Mesendoderm (in vitro differentiated cells): ENCODE measurements around the gene CYP27C1.
A peak's percentile ranks its signal among the peaks of the same experiment; 100 is the strongest.
"Not testable (repeated sequence)": the region's sequence is repeated elsewhere in the genome, so short reads cannot be mapped to it uniquely, and the experiment has no call there.

ENCODE experiments used
- DNase-seq: peaks from one replicate; pipeline ENCODE4 v3.0.0; 2013
- H2AK5ac ChIP-seq: 2 replicates; pipeline ENCODE4 v1.6.1; 2013; ENCODE audit warnings: low read length, inconsistent platforms
- H2BK120ac ChIP-seq: 2 replicates; pipeline ENCODE4 v1.6.1; 2013; ENCODE audit warnings: low read depth, mild to moderate bottlenecking, low read length, moderate library complexity, mixed read lengths
- H2BK15ac ChIP-seq: replicated peaks from 2 replicates; pipeline ENCODE4 v1.6.1; 2013; ENCODE audit warnings: low read depth, mild to moderate bottlenecking, moderate library complexity
- H2BK5ac ChIP-seq: 2 replicates; pipeline ENCODE4 v1.6.1; 2013; ENCODE audit warnings: low read length, inconsistent platforms
- H3K18ac ChIP-seq: 2 replicates; pipeline ENCODE4 v1.6.1; 2013; ENCODE audit warnings: mild to moderate bottlenecking, low read length, mixed read lengths
- H3K23ac ChIP-seq: one replicate; pipeline ENCODE4 v1.6.1; 2013; ENCODE audit warnings: low read length
- H3K27ac ChIP-seq: 2 replicates; pipeline ENCODE4 v1.5.1; 2013; ENCODE audit warnings: low read depth, mild to moderate bottlenecking, inconsistent platforms, low read length, moderate library complexity
- H3K27me3 ChIP-seq: 2 replicates; pipeline ENCODE4 v1.6.1; 2013; ENCODE audit warnings: low read length, control low read depth, mild to moderate bottlenecking, inconsistent platforms; ENCODE audit not compliant: insufficient read depth, poor library complexity
- H3K36me3 ChIP-seq: 2 replicates; pipeline ENCODE4 v1.6.1; 2013; ENCODE audit warnings: low read length, inconsistent platforms; ENCODE audit not compliant: control insufficient read depth, insufficient read depth
- H3K4ac ChIP-seq: one replicate; pipeline ENCODE4 v1.6.1; 2013; ENCODE audit warnings: low read depth, mild to moderate bottlenecking, low read length, moderate library complexity
- H3K4me1 ChIP-seq: 2 replicates; pipeline ENCODE4 v1.6.1; 2013; ENCODE audit warnings: low read depth, low read length, inconsistent platforms; ENCODE audit not compliant: control insufficient read depth
- H3K4me2 ChIP-seq: 2 replicates; pipeline ENCODE4 v1.6.1; 2013; ENCODE audit warnings: low read length
- H3K4me3 ChIP-seq: 2 replicates; pipeline ENCODE4 v1.5.1; 2013; ENCODE audit warnings: mild to moderate bottlenecking, low read length
- H3K56ac ChIP-seq: one replicate; pipeline ENCODE4 v1.6.1; 2013; ENCODE audit warnings: low read length
- H3K79me1 ChIP-seq: 2 replicates; pipeline ENCODE4 v1.6.1; 2013; ENCODE audit warnings: low read length, inconsistent platforms
- H3K79me2 ChIP-seq: 2 replicates; pipeline ENCODE4 v1.6.1; 2013; ENCODE audit warnings: mild to moderate bottlenecking, low read length; ENCODE audit not compliant: control insufficient read depth, insufficient read depth
- H3K9ac ChIP-seq: 2 replicates; pipeline ENCODE4 v1.6.1; 2013; ENCODE audit warnings: low read length, inconsistent platforms
- H4K5ac ChIP-seq: one replicate; pipeline ENCODE4 v1.6.1; 2013; ENCODE audit warnings: low read length
- H4K8ac ChIP-seq: one replicate; pipeline ENCODE4 v1.6.1; 2013; ENCODE audit warnings: low read depth, mild to moderate bottlenecking, control low read depth, low read length, moderate library complexity
- WGBS: extraction: QIAGEN DNeasy Blood & Tissue Kit; methylation state at CpG from one replicate; pipeline ENCODE4 v1.1.7; 2013; ENCODE audit warnings: low lambda C conversion rate, missing lambda C conversion rate; ENCODE audit not compliant: insufficient coverage; ENCODE audit errors: extremely low coverage; 5-methylcytosine and 5-hydroxymethylcytosine counted together

CYP27C1 gene

GRCh38 chr2:127227264-127227660 is 7.2 kb upstream of the CYP27C1 start:
- not testable (repeated sequence) for H2AK5ac ChIP-seq, H3K18ac ChIP-seq, H3K27ac ChIP-seq, H3K4me1 ChIP-seq, H4K5ac ChIP-seq, H3K4me2 ChIP-seq, H3K4ac ChIP-seq, H3K79me1 ChIP-seq, H4K8ac ChIP-seq, H3K27me3 ChIP-seq, H3K9ac ChIP-seq, H2BK15ac ChIP-seq, H3K23ac ChIP-seq, DNase-seq, H2BK120ac ChIP-seq, H3K79me2 ChIP-seq, H3K36me3 ChIP-seq, H3K56ac ChIP-seq, H2BK5ac ChIP-seq, H3K4me3 ChIP-seq
- WGBS, result no CpG with 5 or more reads among the region's 5 CpGs

DNA sequence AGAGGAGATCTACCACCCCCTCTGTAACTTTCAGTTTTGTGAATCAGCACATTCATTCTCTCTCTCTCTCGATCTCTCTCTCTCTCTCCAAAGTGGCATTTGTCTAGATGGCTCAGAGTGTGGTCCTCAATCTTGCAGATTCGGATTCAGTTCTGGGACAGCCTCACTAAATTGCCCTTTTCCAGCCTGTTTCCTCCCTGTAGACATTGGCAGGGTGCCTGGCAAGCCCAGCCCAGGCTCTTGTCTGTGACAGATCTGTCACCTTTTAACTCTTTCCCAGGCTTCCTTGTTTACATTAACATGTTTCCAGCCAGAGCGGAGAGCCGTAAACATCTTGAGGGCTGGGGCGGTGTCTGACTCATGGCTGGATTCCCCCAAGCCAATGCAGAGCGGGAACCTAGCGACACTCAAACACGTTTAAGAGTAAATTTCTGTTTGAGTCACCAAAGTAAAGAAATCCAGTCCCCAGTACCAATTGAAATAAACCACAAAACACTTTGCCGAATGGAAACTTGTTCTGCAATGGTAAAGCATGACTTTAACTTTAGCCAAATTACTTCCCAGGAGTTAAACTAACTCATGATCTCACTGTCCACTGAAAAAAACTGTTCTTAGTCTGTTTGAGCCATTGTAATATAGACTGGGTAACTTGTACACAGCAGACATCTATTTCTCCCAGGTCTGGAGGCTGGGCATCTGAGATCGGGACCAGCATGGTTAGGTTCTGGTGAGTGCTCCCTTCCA is 6.6 kb upstream of the CYP27C1 start:
- Histone ChIP-seq H3K9ac (no peak overlapping the region), H3K4ac (no peak overlapping the region), H3K56ac (no peak overlapping the region), H3K79me2 (no peaks in the 10 kb centered on the region), H2AK5ac (no peak overlapping the region), H3K23ac (no peak overlapping the region), H3K36me3 (no peaks in the 10 kb centered on the region), H2BK5ac (no peak overlapping the region), H3K27ac (no peak overlapping the region), H2BK120ac (no peak overlapping the region), H3K4me3 (no peak overlapping the region), H3K4me2 (no peak overlapping the region), H2BK15ac (no peak overlapping the region), H4K5ac (no peak overlapping the region), H3K27me3 (no peaks in the 10 kb centered on the region), H4K8ac (no peak overlapping the region), H3K4me1 (no peaks in the 10 kb centered on the region), H3K18ac (no peak overlapping the region), H3K79me1 (no peaks in the 10 kb centered on the region)
- no CpG with 5 or more reads among the region's 10 CpGs for WGBS
- DNase-seq, result peak; percentile 58

- Histone ChIP-seq H2BK15ac (no peak overlapping the region), H3K4ac (no peak overlapping the region)
Observed at GRCh38 chr2:127226132-127226519, 6.0 kb upstream of the CYP27C1 start.

GRCh38 chr2:127225186-127225960 is 5.3 kb upstream of the CYP27C1 start:
- Histone ChIP-seq H3K4ac (no peak overlapping the region), H3K9ac (no peak overlapping the region), H3K4me2 (no peak overlapping the region), H2BK120ac (no peak overlapping the region), H2AK5ac (no peak overlapping the region), H3K36me3 (no peaks in the 10 kb centered on the region), H3K27ac (no peak overlapping the region), H4K8ac (no peak overlapping the region), H3K56ac (no peak overlapping the region), H3K27me3 (no peaks in the 10 kb centered on the region), H3K79me1 (no peaks in the 10 kb centered on the region), H3K4me1 (no peaks in the 10 kb centered on the region), H3K18ac (no peak overlapping the region), H4K5ac (no peak overlapping the region), H3K4me3 (no peak overlapping the region), H3K23ac (no peak overlapping the region), H2BK15ac (no peak overlapping the region), H2BK5ac (no peak overlapping the region), H3K79me2 (no peaks in the 10 kb centered on the region)
- WGBS, result no CpG with 5 or more reads among the region's 12 CpGs
- DNase-seq, result peak; percentile 18

More at GRCh38 chr2:127226132-127226519, 6.0 kb upstream of the CYP27C1 start:
- Histone ChIP-seq H3K4me2 (no peak overlapping the region), H3K18ac (no peak overlapping the region), H3K79me2 (no peaks in the 10 kb centered on the region), H3K27me3 (no peaks in the 10 kb centered on the region), H3K23ac (no peak overlapping the region), H2AK5ac (no peak overlapping the region), H3K56ac (peak overlapping the region; percentile 25), H2BK5ac (no peak overlapping the region), H4K8ac (no peak overlapping the region), H3K4me3 (no peak overlapping the region), H3K79me1 (no peaks in the 10 kb centered on the region), H4K5ac (no peak overlapping the region), H3K36me3 (no peaks in the 10 kb centered on the region), H3K9ac (no peak overlapping the region), H2BK120ac (no peak overlapping the region), H3K4me1 (no peaks in the 10 kb centered on the region), H3K27ac (no peak overlapping the region)
- DNase-seq, result no peak
- WGBS, result no CpG with 5 or more reads among the region's 9 CpGs

GRCh38 chr2:127224135-127224534 is 4.0 kb upstream of the CYP27C1 start:
- not testable (repeated sequence) for H3K56ac ChIP-seq, H3K4ac ChIP-seq, H2BK120ac ChIP-seq, H4K8ac ChIP-seq, H3K4me1 ChIP-seq, H2BK15ac ChIP-seq, H3K4me3 ChIP-seq, H3K18ac ChIP-seq, H3K27ac ChIP-seq, H4K5ac ChIP-seq, H3K36me3 ChIP-seq, H3K23ac ChIP-seq, H2BK5ac ChIP-seq, DNase-seq, H3K79me1 ChIP-seq, H3K79me2 ChIP-seq, H3K4me2 ChIP-seq, H3K9ac ChIP-seq, H2AK5ac ChIP-seq, H3K27me3 ChIP-seq
- no CpG with 5 or more reads among the region's 5 CpGs for WGBS
